MM.1S (cell line): ENCODE results near the gene HSPA9.

Experiments
- DNase-seq: peaks from one replicate; pipeline ENCODE4 v3.0.0-alpha.2; 2015
- H2AFZ ChIP-seq: fragments of 300-600 bp; sonication (generic); 2 replicates; pipeline ENCODE4 v1.6.0; 2016; ENCODE audit warnings: antibody characterized with exemption, low read length
- H3F3A ChIP-seq: fragments of 300-600 bp; sonication (generic); 2 replicates; pipeline ENCODE4 v1.6.1; 2016; ENCODE audit warnings: mild to moderate bottlenecking, antibody characterized with exemption, low read length, moderate library complexity, mixed read lengths; ENCODE audit not compliant: insufficient read depth
- H3K27ac ChIP-seq: fragments of 300-600 bp; sonication (generic); 2 replicates; pipeline ENCODE4 v1.5.1; 2016; ENCODE audit warnings: mild to moderate bottlenecking, low read length
- H3K27me3 ChIP-seq: fragments of 300-600 bp; sonication (generic); replicated peaks from 2 replicates; pipeline ENCODE4 v1.6.0; 2016; ENCODE audit warnings: low read length; ENCODE audit not compliant: insufficient read depth
- H3K36me3 ChIP-seq: fragments of 300-600 bp; sonication (generic); replicated peaks from 2 replicates; pipeline ENCODE4 v1.6.1; 2016; ENCODE audit warnings: mild to moderate bottlenecking, low read length, mixed read lengths; ENCODE audit not compliant: insufficient read depth
- H3K4me1 ChIP-seq: fragments of 300-600 bp; sonication (generic); 2 replicates; pipeline ENCODE4 v1.6.1; 2016; ENCODE audit warnings: low read length, mixed read lengths
- H3K4me2 ChIP-seq: fragments of 300-600 bp; sonication (generic); 2 replicates; pipeline ENCODE4 v1.6.0; 2016; ENCODE audit warnings: low read depth, low read length
- H3K4me3 ChIP-seq: fragments of 300-600 bp; sonication (generic); 2 replicates; pipeline ENCODE4 v1.5.1; 2016; ENCODE audit warnings: low read length, mixed read lengths
- H3K79me2 ChIP-seq: fragments of 300-600 bp; sonication (generic); 2 replicates; pipeline ENCODE4 v1.6.1; 2016; ENCODE audit warnings: mixed run types, low read length, mixed read lengths
- H3K9ac ChIP-seq: fragments of 300-600 bp; sonication (generic); 2 replicates; pipeline ENCODE4 v1.6.1; 2016; ENCODE audit warnings: low read length, mixed read lengths
- H3K9me2 ChIP-seq: fragments of 300-600 bp; sonication (generic); replicated peaks from 2 replicates; pipeline ENCODE4 v1.6.1; 2016; ENCODE audit warnings: mild to moderate bottlenecking, low read length, mixed read lengths; ENCODE audit not compliant: insufficient read depth
- H3K9me3 ChIP-seq: fragments of 300-600 bp; sonication (generic); replicated peaks from 2 replicates; pipeline ENCODE4 v1.6.1; 2016; ENCODE audit warnings: mild to moderate bottlenecking, low read length, mixed read lengths; ENCODE audit not compliant: insufficient read depth
- H4K20me1 ChIP-seq: fragments of 300-600 bp; sonication (generic); 2 replicates; pipeline ENCODE4 v1.6.1; 2016; ENCODE audit warnings: mild to moderate bottlenecking, low read length, moderate library complexity, mixed read lengths; ENCODE audit not compliant: insufficient read depth
- EZH2 ChIP-seq: fragments of 300-600 bp; sonication (generic); optimal IDR thresholded peaks from 2 replicates; pipeline ENCODE3; 2017; ENCODE audit warnings: low read depth, mild to moderate bottlenecking, antibody characterized with exemption, low read length, mixed read lengths
- EZH2phosphoT487 ChIP-seq: fragments of 300-600 bp; sonication (generic); IDR thresholded peaks from 2 replicates; pipeline ENCODE4 v1.6.1; 2018; ENCODE audit warnings: antibody characterized with exemption, low read length
- TF ChIP-seq, protein P1 (sequence below): fragments of 300-600 bp; sonication (generic); IDR thresholded peaks from 2 replicates; pipeline ENCODE4 v1.5.1; 2016; ENCODE audit warnings: antibody characterized with exemption, low read length, mixed read lengths

Gene HSPA9

DNA sequence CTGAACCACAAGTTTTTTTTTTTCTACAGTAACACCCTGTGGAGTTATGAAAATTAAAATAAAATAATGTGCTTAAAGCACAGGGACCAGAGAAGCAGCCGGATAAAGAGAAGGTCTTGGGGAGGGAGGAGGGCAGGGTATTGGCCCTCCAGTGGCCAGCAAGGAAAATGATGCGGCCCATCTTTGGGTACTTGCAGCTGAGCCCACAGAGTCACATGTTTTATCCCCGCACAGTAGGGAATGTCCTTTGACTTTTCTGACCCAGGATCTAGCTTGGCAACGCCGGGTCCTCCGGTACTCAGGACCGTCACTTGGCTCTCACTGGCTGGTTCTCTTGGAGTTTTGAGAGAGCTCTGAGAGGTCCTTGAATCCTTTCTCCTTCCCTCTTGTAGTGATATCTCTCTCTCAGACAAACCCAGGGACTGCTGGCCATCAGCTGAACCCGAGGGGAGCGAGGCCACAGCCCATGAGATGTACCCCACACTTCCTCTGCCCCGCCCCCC, 35.3 kb upstream of the HSPA9 start:
- no peak for DNase-seq
- H3K4me1 ChIP-seq, result 0 out of 2 replicates have a peak, but pooled peaks cover 3% of the 10 kb centered on the region
- no peaks in the 10 kb centered on the region for H3K79me2 ChIP-seq
- TF ChIP-seq EZH2 (no peak), EZH2phosphoT487 (no peak)
- TF ChIP-seq, protein P1, sequence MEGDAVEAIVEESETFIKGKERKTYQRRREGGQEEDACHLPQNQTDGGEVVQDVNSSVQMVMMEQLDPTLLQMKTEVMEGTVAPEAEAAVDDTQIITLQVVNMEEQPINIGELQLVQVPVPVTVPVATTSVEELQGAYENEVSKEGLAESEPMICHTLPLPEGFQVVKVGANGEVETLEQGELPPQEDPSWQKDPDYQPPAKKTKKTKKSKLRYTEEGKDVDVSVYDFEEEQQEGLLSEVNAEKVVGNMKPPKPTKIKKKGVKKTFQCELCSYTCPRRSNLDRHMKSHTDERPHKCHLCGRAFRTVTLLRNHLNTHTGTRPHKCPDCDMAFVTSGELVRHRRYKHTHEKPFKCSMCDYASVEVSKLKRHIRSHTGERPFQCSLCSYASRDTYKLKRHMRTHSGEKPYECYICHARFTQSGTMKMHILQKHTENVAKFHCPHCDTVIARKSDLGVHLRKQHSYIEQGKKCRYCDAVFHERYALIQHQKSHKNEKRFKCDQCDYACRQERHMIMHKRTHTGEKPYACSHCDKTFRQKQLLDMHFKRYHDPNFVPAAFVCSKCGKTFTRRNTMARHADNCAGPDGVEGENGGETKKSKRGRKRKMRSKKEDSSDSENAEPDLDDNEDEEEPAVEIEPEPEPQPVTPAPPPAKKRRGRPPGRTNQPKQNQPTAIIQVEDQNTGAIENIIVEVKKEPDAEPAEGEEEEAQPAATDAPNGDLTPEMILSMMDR, result no peak
- no peak overlapping the region for H3K4me2 ChIP-seq
- H3K27ac ChIP-seq, result no peak overlapping the region
- H3K9me2 ChIP-seq, result no peaks in the 10 kb centered on the region
- H3K36me3 ChIP-seq, result no peaks in the 10 kb centered on the region
- H3K4me3 ChIP-seq, result no peak overlapping the region
- no peaks in the 10 kb centered on the region for H3K9me3 ChIP-seq
- H2AFZ ChIP-seq, result no peak overlapping the region
- H4K20me1 ChIP-seq, result no peaks in the 10 kb centered on the region
- no peaks in the 10 kb centered on the region for H3F3A ChIP-seq
- H3K9ac ChIP-seq, result no peak overlapping the region
- no peaks in the 10 kb centered on the region for H3K27me3 ChIP-seq

DNA sequence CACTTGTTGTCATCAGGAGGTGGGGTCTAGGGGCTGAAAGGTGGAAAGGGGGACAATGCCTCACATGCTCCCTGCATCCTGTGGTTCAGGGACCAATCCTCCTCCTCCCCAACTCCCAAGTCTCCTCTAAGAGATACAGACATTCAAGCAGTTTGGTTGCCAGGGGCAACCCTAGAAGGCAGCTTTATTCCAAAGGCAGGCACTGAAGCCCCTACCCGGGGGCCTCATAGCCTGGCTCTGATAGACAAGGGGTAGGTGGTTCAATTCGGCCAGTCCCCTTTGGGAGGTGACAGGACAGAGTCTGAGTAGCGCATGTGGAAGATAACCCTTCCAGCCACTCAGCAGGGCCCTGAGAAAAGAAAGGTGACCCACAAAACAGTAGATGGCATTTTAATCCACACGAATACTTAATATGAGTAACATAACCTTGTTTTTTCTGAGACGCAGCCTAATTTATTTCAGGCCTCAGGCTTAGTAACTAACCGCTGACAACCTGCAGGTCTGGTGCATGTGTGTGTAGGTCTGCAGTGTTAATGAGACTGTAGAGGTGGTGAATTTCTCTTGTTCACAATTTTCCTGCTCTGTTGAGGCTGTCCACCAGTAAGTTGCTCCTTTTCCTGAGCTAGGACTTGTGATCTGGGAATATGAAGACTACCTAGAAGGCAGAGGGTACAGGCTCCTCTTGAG, 31.3 kb upstream of the HSPA9 start:
- H3K4me1 ChIP-seq, result peaks cover 25% of the 10 kb centered on the region
- TF ChIP-seq, protein P1, result no peak
- TF ChIP-seq EZH2phosphoT487 (no peak), EZH2 (no peak)
- no peak overlapping the region for H3K4me3 ChIP-seq

DNA sequence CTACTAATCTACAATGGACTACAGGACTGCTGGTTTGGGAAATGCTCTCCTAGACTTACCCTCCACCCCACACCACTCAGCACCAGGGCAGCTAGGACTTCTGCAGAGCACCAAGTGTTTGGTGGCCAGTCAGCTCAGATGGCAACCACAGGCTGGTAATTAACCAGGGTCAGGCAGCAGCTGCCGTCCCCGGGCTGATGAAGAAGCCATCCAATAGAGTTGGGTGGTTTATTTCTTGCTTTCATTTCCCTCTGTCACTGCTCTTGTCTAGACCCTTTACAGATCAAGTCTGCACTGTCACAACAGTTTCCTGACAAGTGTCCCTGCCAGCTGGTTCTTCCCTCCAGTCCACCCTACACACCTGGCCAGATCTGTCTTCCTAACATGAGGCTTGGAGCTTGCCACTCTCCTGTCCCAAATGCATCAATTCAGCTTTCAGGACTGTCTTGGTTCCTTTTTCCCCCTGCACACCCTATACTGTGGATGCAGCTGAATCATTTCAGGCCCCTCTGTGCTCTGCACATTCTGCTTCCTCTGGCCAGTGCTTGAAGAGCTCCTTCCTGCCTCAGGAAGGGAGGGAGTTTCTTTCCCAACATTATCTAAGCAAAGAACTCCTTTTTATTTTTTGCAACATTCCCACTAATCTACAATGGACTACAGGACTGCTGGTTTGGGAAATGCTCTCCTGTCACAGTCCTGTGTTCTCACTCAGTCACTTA, 30.2 kb upstream of the HSPA9 start:
- Histone ChIP-seq H4K20me1 (no peaks in the 10 kb centered on the region), H3K9me3 (no peaks in the 10 kb centered on the region), H3K4me2 (peak overlapping the region; percentile 18; the same call in 1 of the 2 replicates), H3K27ac (peak overlapping the region; percentile 1; the same call in 1 of the 2 replicates), H3K4me3 (no peak overlapping the region), H3K36me3 (no peaks in the 10 kb centered on the region), H3K9ac (no peak overlapping the region), H3K27me3 (no peaks in the 10 kb centered on the region), H3K4me1 (peaks cover 25% of the 10 kb centered on the region), H3F3A (no peaks in the 10 kb centered on the region), H2AFZ (no peak overlapping the region), H3K79me2 (no peaks in the 10 kb centered on the region), H3K9me2 (no peaks in the 10 kb centered on the region)
- peak; percentile 48 for DNase-seq
- TF ChIP-seq EZH2 (no peak), EZH2phosphoT487 (no peak)
- TF ChIP-seq, protein P1, result no peak

More for the DNA sequence above, 31.3 kb upstream of the HSPA9 start:
- no peak overlapping the region for H2AFZ ChIP-seq
- no peak overlapping the region for H3K9ac ChIP-seq
- H3K79me2 ChIP-seq, result no peaks in the 10 kb centered on the region
- H3K36me3 ChIP-seq, result no peaks in the 10 kb centered on the region
- no peaks in the 10 kb centered on the region for H3K9me2 ChIP-seq
- H4K20me1 ChIP-seq, result no peaks in the 10 kb centered on the region
- H3K4me2 ChIP-seq, result no peak overlapping the region
- no peaks in the 10 kb centered on the region for H3K27me3 ChIP-seq
- H3K9me3 ChIP-seq, result no peaks in the 10 kb centered on the region
- H3F3A ChIP-seq, result no peaks in the 10 kb centered on the region
- H3K27ac ChIP-seq, result no peak overlapping the region
- DNase-seq, result no peak
